IPS-11a (cell line): ENCODE measurements around the gene ZNF45.
A peak's percentile ranks its signal among the peaks of the same experiment; 100 is the strongest.
"Not testable (repeated sequence)": the region's sequence is repeated elsewhere in the genome, so short reads cannot be mapped to it uniquely, and the experiment has no call there.

Source experiments
- H3K4me3 ChIP-seq: one replicate; pipeline ENCODE4 v1.5.1; 2013; ENCODE audit warnings: low read depth, low read length, control low read depth

ZNF45 gene

DNA sequence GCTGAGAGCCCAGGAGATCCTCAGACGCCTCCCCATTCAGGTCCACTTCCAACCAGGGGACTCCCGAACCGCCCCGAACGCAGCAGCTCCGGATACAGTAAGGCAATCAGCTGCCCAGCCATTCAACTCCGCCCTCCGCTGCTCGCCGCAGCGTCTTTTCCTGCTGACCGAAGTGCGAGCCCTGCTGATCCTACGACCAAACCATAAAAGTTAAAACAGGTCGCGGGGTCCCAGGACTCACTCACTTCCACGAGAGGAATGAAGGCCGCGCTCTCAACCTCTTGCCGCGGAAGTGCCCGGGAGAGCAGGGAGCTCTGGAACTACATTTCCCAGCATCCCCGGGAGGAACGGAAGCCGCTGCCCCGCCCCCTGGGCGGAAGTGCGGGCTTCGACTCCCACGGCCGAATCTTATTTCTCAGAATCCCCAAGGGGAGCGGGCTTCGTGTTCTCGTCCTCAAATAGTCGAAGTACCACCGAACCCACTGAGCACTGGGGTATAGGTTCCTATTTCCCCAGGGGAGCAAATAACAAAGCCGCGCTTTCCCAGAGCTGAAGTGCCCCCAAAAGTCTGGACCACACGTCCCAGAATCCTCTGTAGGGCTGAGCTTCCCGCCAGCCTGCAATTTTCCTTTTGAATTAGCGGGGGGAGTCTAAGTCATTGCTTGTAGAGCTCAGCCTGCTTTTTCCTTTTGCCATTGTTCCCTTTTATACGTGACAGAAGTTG lies at the start of gene ZNF45:
Gene ZNF45, minus strand, starts transcription at position 298 of the 724 bp plus-strand sequence. CDS start 13,097 bp downstream, outside the sequence.
- H3K4me3 ChIP-seq, result peak within 1 kb of the TSS; percentile 88

DNA sequence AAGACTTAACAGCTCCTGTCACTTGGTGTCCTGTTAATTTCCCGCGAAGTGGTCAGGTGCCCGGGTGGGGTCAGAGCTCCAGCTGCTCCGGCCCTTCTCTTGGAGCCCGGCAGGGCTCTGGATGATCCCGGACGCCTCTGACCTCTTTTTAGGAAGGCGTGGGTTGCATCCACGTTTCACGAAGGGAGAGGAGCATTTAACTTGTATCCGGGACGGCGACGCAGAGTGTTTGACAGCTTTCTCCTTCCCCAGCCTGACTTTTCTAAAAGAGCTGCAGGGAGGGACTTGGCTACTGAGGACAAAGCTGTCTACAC lies 49.6 kb upstream of the ZNF45 start:
- H3K4me3 ChIP-seq, result peak overlapping the region; percentile 85

DNA sequence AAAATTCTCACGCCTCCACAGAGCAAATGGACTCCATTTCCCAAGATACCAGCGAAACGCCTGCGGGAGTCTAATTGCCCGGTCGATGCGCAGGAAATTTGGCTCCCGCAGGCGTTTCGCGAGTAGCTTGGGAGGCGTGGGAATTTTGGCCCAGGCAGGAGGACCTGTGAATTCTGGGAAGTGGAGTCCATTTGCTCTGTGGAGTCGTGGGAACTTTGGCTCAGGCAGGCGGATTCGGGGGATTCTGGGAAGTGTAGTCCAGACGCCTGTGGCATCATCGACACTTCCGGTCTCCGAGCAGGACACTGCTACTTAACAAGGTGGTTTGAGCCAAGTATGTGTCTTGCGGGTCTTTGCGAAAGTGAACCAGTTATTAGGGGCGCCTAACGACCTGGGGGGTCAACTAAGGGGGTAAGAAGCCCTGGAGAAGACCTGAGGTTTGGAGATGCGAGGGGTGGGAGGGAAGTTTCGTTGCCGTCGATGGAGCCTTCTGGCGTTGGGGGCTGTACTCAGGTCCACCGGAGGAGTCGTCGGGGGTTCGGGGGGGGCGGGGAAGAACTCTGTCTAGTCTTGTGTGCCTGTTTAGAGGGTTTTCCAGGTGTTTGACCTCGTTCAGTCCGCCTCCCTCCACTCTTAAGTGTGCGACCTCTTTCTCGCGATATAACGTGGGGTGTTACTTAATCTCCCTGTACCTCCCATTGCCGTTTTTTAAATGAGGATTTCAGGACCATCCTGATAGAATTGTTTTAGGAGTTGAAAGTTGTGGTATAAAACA lies 49.0 kb upstream of the ZNF45 start, which contains the start of gene ZNF155:
Gene ZNF155, plus strand, starts transcription at position 277 of the 775 bp plus-strand sequence. CDS start 4,356 bp downstream, outside the sequence.
- peak within 1 kb of the TSS; percentile 85 for H3K4me3 ChIP-seq

DNA sequence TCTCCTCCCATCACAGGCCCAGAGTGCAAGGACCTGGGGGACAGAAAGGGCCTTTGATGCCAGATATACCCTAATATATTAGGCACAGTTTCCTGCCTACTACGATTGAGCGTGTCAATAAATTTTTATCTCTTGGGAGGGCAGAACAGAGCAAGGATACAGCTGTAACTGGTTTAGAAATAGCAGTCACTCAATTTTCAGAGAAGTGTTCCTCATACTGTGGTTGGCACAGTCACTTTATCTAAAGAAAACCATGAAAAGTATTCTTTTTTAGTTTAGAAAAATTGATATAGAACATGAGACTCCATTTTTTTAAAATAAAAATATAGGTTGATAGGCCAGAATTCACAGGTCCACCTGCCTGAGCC lies 48.4 kb upstream of the ZNF45 start:
- H3K4me3 ChIP-seq, result no peak overlapping the region

DNA sequence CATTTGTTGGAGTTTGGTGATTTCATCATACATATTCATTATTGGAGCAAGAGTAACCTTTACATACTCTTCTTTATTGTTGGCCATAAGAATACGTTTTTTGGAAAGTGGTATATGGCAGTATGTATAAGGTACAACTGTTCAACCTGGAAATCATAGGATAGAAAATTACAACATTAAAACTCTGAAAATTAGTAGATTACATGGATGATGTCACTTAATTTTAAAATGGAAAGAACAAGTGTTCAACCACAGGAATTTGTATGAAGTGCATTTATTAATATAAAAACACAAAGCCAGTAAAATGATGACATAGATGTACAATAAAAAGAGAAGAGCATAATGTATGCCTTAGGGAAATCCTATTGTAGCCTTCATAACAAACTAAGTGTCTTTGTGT lies 41.6 kb upstream of the ZNF45 start:
- H3K4me3 ChIP-seq, result no peak overlapping the region

DNA sequence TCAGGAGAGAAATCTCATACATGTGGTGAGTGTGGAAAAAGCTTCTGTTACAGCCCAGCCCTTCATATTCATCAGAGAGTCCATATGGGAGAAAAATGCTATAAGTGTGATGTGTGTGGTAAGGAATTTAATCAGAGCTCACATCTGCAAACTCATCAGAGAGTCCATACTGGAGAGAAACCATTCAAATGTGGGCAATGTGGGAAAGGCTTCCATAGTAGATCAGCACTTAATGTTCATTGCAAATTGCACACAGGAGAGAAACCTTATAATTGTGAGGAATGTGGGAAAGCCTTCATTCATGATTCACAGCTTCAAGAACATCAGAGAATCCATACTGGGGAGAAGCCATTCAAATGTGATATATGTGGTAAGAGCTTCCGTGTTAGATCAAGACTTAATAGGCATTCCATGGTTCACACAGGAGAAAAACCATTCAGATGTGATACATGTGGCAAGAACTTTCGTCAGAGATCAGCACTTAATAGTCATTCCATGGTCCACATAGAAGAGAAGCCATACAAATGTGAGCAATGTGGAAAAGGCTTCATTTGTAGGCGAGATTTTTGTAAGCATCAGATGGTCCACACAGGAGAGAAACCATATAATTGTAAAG lies 31.1 kb upstream of the ZNF45 start:
- H3K4me3 ChIP-seq, result no peak overlapping the region

DNA sequence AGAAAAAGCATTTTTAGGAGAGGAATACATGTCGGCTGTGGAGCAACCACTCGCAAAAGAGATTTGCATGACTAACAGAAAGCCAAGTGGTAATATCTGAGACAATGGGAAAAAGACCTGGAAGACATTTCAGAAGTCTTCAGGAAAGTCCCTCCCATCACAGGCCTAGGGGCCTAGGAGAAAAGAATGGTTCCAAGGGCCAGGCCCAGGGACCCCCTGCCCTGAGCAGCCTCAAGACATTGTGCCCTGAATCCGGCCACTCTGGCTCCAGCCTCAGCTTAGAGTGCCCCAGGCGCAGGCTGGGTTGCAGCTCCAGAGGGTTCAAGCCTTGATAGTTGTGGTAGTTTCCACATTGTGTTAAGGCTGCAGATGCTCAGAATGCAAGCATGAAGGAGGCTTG lies 25.3 kb upstream of the ZNF45 start:
- H3K4me3 ChIP-seq, result no peak overlapping the region

DNA sequence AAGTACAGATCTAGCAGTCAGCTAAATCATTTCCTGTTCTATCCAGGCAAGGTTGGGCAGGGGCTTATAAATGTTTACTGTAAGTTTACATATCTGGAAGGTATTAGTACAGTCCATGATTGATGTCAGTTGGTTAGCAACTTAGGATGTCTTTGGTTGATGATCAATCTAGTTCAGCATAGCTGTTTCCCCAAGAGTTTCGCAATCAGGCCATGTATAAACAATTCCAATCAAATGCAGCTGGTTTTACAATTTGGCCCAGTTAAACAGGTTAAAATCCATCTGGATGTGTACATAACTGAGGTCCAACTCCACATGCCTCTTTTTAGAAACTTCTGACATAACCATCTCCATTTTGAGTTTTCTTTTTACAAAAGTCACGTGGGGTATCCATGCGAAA lies 22.8 kb upstream of the ZNF45 start:
- H3K4me3 ChIP-seq, result no peak overlapping the region

DNA sequence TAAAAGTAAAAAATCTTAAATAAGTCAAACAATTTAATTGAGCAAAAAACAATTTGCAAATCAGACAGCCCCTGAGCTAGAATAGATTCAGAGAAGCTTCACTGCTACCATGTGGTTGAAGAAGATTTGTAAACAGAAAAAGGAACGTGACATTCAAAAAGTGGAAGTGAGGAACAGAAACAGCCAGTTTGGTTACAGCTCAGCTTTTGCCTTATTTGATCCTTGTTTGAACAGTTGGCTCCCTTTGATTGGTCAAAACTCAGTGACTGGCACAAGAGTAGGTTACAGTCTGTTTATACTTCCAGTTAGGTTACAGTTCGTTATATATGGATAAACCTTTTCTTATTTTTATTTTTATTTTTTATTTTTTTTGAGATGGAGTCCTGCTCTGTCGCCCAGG lies 21.7 kb upstream of the ZNF45 start:
- H3K4me3 ChIP-seq, result no peak overlapping the region

DNA sequence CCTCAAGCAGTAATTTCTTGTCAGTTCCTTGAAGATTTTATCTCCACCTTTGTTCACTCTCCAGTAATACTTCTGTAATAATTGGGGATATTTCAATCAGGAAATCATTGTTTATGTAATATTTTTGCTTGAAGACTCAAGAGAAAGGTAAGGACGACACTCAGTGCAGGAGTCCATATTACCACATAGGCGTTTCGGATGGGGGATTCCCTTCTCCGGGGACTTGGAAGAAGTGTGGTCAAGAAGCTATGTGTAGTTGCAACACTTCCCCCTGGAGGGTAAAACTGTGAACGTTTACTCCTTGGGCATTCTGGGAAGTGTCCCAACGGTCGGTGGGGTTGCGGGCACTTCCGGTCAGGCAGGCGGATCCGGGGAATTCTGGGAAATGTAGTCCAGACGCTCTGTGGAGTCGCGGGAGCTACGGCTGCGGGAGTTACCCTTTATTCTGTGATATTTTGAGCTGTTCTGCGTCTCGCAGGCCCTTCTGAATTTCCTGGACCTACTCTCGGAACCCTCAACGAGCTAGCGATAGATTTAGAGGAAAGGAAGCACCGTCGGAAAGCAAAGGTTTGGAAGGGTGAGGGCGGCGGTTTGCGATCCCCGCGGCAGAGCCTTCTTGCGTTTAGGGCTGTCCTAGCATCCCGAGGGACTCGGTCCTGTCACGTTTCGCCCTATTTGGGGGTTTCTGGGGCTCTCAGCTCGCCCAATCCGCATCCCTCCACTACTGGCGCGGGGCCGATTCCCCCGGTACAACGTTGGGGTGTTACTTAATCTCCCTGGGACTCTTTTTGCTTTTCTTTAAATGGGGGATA lies 16.0 kb upstream of the ZNF45 start, which contains the start of gene ZNF221:
Gene ZNF221, plus strand, starts transcription at position 395 of the 812 bp plus-strand sequence. CDS start 11,499 bp downstream, outside the sequence.
- peak within 1 kb of the TSS; percentile 95 for H3K4me3 ChIP-seq

DNA sequence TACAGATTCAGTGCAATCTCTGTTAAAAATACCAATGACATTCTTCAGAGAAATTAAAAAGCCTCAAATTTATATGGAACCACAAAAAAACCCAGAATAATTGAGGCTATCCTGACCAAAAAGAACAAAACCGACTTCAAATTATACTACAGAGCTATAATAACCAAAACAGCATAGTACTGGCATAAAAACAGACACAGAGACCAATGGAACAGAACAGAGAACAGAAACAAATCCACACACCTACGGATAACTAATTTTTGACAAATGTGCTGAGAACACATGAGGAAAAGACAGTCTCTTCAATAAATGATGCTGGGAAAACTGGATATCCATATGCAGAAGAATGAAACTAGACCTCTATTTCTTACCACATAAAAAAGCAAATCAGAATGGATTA lies 14.7 kb upstream of the ZNF45 start:
- H3K4me3 ChIP-seq, result not testable (repeated sequence)

DNA sequence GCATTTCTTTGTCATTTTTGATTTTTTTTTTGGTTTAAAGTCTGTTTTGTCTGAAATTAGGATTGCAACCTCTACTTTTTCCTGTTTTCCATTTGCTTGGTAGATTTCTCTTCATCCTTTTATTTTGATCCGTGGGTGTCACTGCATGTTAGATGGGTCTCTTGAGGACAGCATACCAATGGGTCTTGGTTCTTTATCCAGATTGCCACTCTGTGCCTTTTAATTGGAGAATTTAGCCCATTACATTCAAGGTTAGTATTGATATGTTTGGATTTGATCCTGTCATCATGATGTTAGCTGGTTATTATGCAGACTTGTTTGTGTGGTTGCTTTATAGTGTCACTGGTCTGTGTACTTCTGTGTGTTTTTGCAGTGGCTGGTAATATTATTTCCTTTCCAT lies 12.3 kb upstream of the ZNF45 start:
- not testable (repeated sequence) for H3K4me3 ChIP-seq

DNA sequence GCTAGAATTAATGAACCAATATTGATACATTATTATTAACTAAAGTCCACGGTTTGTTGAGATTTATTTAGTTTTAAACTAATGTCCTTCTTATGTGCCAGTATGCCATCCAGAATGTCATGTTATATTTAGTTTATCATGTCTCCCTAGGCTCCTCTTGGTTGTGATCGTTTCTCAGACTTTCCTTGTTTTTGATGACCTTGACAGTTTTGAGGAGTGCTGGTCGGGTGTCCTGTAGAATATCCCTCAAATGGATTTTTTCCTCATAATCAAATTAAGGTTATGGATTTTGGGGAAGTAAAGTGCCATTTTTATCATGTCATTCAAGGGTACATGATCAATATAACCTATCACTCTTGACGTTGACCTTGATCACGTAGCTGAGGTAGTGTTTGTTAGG lies 6.1 kb upstream of the ZNF45 start:
- H3K4me3 ChIP-seq, result no peak overlapping the region

DNA sequence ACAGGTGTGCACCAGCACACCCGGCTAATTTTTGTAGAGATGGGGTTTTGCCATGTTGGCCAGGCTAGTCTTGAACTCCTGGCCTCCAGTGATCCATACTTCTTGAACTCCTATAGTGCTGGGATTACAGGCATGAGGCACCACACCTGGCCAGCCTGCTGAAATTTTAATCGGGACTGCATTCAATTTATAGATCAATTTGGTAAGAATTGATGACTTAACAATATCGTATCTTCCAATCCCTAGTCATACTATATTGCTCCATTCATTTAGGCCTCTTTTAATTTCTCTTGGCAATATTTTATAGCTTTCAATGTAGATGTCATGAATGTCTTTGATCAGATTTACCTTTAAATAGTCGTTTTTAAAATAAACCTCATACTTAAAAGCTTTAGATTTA lies 5.6 kb upstream of the ZNF45 start:
- no peak overlapping the region for H3K4me3 ChIP-seq

DNA sequence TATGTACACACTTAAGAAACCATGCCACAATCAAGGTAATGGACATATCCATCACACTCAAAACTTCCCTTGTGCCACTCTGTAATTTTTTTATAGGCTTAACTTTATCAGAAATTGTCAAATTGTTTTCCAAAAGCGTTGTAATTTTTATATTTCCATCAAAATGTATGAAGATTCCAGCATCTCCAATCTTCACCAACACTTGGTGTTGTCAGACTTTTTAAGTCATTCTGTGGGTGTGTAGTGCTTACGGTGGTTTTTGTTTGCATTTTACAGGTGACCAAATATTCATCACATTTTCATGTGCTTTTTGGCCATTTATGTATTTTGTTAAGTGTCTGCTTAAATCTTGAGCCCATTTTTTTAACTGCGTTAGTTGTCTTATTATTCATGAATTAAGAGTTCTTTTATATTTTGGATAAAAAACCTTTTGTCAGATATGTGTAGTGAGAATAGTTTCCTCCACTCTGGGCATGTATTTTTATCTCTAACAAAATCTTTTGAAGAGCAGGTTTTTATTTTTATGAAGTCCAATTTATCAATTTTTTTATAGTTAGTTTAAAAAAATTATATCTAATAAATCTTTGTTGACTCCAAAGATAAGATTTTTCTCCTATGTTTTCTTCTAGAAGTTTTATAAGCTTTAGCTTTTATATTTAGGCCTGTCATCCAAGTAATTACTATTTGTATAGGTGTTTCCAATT lies 4.6 kb upstream of the ZNF45 start:
- no peak overlapping the region for H3K4me3 ChIP-seq

DNA sequence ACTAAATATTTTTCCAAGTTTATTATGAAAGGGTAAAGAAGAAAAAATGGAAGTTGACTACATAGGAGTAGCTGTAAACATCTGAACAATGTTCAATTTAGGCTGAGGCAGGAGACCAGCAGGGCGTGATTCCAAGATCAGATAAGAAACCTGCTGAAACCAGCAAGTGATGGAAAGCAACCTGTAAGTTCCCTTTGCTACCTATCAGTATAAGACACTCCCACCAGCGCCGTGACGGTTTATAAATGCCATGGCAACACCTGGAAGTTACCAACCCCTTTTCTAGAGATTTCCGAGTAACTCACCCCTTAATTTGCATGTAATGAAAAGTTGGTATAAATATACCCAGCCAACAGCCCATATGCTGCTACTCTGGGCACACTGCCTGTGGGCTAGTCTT lies 1.1 kb upstream of the ZNF45 start:
- H3K4me3 ChIP-seq, result no peak overlapping the region

DNA sequence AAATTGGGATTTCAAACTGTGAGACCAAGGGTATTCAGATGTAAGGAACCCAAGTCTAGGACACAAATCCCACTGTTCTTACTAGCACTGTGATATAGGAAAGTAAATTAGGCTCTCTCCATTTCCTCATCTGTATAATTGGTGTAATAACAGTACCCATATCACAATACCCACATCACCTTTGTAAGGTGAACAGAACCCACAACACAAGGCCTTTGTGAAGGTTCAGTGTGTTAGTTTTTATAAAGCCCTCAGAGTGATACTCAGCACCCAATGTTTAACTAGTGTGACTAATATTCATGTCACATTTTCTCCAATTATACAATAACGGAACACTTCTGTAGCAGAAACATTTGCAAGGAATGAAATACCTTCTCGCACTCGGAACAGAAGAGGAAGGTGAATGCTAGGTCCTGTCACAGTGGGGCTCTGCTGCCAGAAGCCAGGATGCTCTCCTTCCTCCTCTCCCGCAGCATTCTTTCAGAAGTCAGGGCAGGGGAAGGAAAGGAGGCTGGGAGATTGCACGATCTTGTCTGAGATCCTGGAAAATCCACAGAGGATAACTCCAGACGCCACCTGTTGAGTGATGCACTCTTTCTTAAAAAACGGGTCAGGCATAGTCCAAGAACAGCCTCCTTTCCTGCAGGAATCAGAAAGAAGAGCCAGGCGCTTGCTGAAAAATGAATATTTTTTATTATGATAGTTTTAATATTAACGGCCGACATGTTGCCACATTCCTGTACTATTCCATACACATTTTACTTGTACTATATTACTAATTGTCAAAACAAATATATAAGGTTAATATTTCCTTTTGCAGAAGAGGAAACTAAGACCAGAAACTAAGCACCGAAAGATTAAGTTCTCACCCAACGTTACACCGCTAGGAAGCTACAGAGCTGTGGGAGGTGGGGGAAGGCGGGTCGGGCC lies 762 bp downstream of the ZNF45 start:
- peak overlapping the region; percentile 88 for H3K4me3 ChIP-seq

DNA sequence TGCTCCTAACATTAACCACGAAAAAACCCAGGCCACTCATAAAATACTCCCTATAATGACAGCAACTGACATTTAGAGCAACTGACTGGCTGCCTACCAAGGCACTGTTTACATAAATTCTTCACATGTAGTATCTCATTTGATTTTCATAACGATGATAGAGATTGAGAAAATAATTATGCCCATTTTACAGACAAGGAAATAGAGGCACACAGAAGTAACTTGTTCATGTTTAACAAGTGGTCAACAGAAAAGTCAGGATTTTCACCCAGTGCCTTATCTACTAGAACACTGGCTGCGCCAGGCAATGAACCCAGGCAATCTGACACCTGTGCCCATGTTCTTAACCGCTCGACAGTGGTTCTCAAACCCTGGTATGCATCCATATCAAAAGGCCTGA lies 6.3 kb downstream of the ZNF45 start:
- H3K4me3 ChIP-seq, result no peak overlapping the region

DNA sequence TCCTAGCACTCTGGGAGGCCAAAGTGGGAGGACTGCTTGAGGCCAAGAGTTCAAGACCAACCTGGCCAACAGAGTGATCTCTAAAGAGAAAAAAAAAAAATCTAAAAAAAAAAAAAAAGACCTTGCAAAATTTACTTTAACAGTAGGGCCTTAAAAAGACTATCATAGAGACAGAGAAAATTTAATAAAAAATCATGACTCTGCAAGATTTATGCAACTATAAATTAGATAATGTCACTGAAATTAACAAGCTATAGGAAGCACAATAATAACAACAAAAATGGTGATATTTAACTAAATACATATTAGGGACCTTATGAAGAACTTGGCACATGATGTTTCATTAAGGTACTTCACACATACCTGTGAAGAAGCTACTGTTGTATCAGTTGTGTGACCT lies 11.2 kb downstream of the ZNF45 start:
- H3K4me3 ChIP-seq, result no peak overlapping the region
